Activated T-cell treated with anti-CD3 and anti-CD28 coated beads, Interleukin-2, amount 50 U/mL, for 4 hours (primary cell): ENCODE measurements around the gene ACACA. TPM values are rescaled to one million over a fixed set of nuclear protein-coding genes. Genes with fewer than 3 reads are reported as not detected.

Experiments
- ATAC-seq, 2 donors: fragments of 200-7000 bp; cut with Tn5 transposase; one replicate each; pipeline ENCODE4 v1.10.0; 2021
- DNase-seq: peaks from one replicate; pipeline ENCODE4 v3.0.0-alpha.2; 2020
- H3K27me3 Mint-ChIP-seq: one replicate; pipeline ENCODE4 v1.8.0; 2021; ENCODE audit warnings: low read depth, mixed read lengths
- H3K36me3 Mint-ChIP-seq: one replicate; pipeline ENCODE4 v1.8.0; 2022; ENCODE audit warnings: mixed read lengths; ENCODE audit not compliant: insufficient read depth
- H3K4me1 Mint-ChIP-seq: one replicate; pipeline ENCODE4 v1.8.0; 2021; ENCODE audit warnings: low read depth, mixed read lengths
- H3K4me3 Mint-ChIP-seq: one replicate; pipeline ENCODE4 v1.8.0; 2021; ENCODE audit warnings: mild to moderate bottlenecking, moderate library complexity, mixed read lengths
- H3K9me3 Mint-ChIP-seq: one replicate; pipeline ENCODE4 v1.8.0; 2021; ENCODE audit warnings: mixed read lengths
- total RNA-seq, 3 donors: library from RNA; stranded (reverse); gene quantifications; one replicate each; pipeline ENCODE4 v1.2.1, GENCODE V29; 2021

ACACA gene
- total RNA-seq, 3 donors from 2014 or later = 58.7 to 65.5 (median 61.2) TPM

GRCh38 chr17:37051833-37052232, 354.8 kb downstream of the ACACA start:
- no peaks in the 10 kb centered on the region for H3K27me3 Mint-ChIP-seq

DNA sequence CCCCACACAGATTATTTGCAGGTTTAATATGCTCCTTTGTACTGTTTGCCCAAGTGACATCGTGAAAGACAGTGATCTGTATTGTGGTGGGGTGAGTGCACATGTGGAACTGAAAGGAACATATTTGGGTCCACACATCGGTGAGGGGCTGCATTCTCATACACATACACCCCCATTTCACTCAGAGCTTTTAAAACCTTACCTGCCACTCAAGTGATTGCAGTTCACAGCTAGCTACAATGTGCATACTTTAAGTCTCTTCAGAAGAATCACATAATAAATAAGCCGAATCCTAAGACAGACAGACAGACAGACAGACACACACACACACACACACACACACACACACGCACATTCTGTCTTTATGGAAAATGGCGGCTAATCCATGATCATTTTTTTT, 355.3 kb downstream of the ACACA start:
- Mint-ChIP-seq H3K4me1 (peaks cover 7% of the 10 kb centered on the region), H3K36me3 (peaks cover 27% of the 10 kb centered on the region), H3K27me3 (no peaks in the 10 kb centered on the region), H3K9me3 (no peaks in the 10 kb centered on the region), H3K4me3 (no peak overlapping the region)
- ATAC-seq (no peak), DNase-seq (no peak)

More at GRCh38 chr17:37051833-37052232, 354.8 kb downstream of the ACACA start:
- DNase-seq (no peak), ATAC-seq (no peak)
- Mint-ChIP-seq H3K4me1 (peaks cover 7% of the 10 kb centered on the region), H3K36me3 (peaks cover 31% of the 10 kb centered on the region), H3K4me3 (no peak overlapping the region), H3K9me3 (no peaks in the 10 kb centered on the region)

DNA sequence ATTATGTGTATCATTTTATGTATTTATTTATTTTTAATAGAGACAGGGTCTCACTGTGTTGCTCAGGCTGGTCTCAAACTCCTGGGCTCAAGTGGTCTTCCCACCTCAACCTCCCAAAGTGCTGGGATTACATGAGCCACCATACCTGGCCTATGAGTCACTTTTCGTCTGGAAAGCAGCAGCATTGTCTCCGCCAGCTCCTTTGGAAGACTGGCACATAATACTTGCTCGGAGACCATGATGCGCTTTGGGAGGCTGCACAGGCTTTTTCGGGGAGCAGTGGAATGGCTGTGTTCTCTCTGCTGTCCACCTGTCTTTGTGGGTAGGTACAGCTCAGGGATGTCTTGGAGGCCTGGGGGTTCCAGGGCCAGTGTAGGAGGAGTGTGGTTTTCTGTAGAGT, 355.7 kb downstream of the ACACA start:
- no peak for ATAC-seq
- peaks cover 24% of the 10 kb centered on the region for H3K36me3 Mint-ChIP-seq
- no peaks in the 10 kb centered on the region for H3K9me3 Mint-ChIP-seq
- no peak for DNase-seq
- no peak overlapping the region for H3K4me3 Mint-ChIP-seq
- H3K27me3 Mint-ChIP-seq = no peaks in the 10 kb centered on the region
- H3K4me1 Mint-ChIP-seq = peaks cover 7% of the 10 kb centered on the region

DNA sequence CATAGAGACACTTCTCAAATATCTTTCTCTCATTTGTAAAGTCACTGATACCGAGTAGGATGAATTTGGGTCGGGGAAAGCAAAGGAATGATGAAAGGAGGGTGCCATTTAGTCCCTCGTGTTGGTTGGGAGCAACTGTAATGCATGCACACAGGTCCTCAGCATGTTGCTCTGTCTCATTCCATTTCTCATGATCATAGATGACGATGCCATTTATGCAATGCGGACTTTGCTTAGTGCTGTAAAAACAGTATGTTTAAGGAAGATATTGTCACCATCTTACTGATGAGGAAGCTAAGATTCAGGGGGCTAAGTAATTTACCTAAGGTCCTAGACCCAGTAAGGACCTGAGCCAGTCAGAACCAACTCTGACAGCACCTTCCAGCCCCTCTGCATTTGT, 357.8 kb downstream of the ACACA start:
- no peak overlapping the region for H3K4me3 Mint-ChIP-seq
- peaks cover 11% of the 10 kb centered on the region for H3K36me3 Mint-ChIP-seq
- no peaks in the 10 kb centered on the region for H3K27me3 Mint-ChIP-seq
- no peak for ATAC-seq
- H3K4me1 Mint-ChIP-seq = peaks cover 7% of the 10 kb centered on the region
- DNase-seq = no peak
- no peaks in the 10 kb centered on the region for H3K9me3 Mint-ChIP-seq

GRCh38 chr17:37047631-37048104, 359.0 kb downstream of the ACACA start:
- Mint-ChIP-seq H3K36me3 (peaks cover 15% of the 10 kb centered on the region), H3K27me3 (no peaks in the 10 kb centered on the region), H3K9me3 (no peaks in the 10 kb centered on the region), H3K4me3 (no peak overlapping the region), H3K4me1 (peaks cover 12% of the 10 kb centered on the region)
- ATAC-seq (peak; percentile 87 to 88), DNase-seq (peak; percentile 74)

DNA sequence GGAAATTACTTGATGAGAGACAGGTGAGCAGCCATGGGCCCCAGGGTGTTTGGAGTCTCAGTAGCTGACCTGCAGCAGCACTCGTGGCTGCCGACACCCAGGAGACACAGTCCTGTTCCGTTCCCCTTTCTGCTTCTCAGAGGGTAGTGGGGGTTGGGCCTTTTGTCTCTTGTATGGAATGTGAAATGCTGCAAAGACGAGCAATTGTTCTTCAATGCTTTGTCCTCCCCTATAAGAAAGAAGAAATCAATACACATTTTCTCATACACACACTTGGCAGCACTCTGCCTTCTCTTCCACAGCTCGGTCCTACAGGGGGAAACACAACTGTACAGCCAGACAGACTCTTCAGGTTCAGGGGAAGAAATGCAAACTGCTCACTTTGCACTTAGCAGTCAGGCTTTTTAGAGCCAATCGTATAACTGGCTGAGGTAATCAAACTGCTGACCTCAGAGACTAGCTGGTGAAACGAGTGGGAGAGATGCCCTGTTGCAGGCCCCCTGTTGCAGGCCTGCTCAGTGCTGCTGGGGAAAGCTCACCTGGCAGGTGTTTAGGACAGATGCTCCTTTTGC, 361.2 kb downstream of the ACACA start:
- peaks cover 12% of the 10 kb centered on the region for H3K4me1 Mint-ChIP-seq

DNA sequence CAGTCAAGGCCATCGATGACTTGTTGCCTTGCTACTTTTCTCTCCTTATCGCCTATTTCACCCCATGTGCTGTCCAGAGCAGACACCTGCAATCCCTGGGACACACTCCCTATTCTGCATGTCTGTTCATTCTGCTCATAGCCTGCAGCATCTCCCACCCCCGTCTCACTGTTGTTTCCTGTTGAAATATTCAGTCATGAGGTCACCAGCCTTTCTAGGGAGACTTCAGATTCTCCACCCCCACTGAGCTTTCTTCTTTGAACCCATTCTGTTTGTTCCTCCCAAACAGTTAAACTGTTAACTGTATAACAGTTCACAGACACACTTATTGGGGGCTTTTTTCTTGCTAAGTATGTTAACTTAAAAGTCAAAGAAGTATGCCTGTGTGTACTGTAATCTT, 363.4 kb downstream of the ACACA start:
- Mint-ChIP-seq H3K27me3 (no peaks in the 10 kb centered on the region), H3K9me3 (no peaks in the 10 kb centered on the region), H3K36me3 (peaks cover 14% of the 10 kb centered on the region), H3K4me3 (no peak overlapping the region), H3K4me1 (peaks cover 12% of the 10 kb centered on the region)
- DNase-seq (no peak), ATAC-seq (no peak)

More for the DNA sequence above, 361.2 kb downstream of the ACACA start:
- Mint-ChIP-seq H3K4me3 (no peak overlapping the region), H3K9me3 (no peaks in the 10 kb centered on the region), H3K36me3 (peaks cover 10% of the 10 kb centered on the region), H3K27me3 (no peaks in the 10 kb centered on the region)
- ATAC-seq = no peak
- no peak for DNase-seq

DNA sequence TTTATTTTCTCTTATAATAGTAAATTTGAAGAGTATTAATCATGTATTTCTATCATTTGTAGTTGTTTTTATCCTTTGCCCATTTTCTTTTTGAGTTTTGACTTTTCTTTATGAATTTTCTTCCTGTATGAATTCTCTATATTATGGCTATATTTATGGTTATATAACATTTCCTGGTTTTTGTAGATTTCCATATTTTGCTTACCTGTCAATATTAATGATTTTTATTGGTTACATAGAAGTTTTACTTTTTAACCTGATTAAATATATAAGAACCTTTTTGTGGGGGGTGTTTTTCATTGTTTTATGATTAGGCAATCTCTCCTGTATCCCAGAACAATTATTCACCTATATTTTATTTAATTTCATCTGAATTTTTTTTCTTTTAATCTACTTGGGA, 364.7 kb downstream of the ACACA start:
- Mint-ChIP-seq H3K4me3 (no peak overlapping the region), H3K36me3 (peaks cover 14% of the 10 kb centered on the region), H3K27me3 (no peaks in the 10 kb centered on the region), H3K4me1 (peaks cover 5% of the 10 kb centered on the region), H3K9me3 (no peaks in the 10 kb centered on the region)
- ATAC-seq (no peak), DNase-seq (no peak)

GRCh38 chr17:37039269-37039668, 367.4 kb downstream of the ACACA start:
- H3K4me1 Mint-ChIP-seq = peaks cover 5% of the 10 kb centered on the region
- DNase-seq (no peak), ATAC-seq (no peak)
- H3K9me3 Mint-ChIP-seq = no peaks in the 10 kb centered on the region
- no peak overlapping the region for H3K4me3 Mint-ChIP-seq
- no peaks in the 10 kb centered on the region for H3K27me3 Mint-ChIP-seq
- peaks cover 19% of the 10 kb centered on the region for H3K36me3 Mint-ChIP-seq

- DNase-seq (no peak), ATAC-seq (no peak)
- Mint-ChIP-seq H3K27me3 (no peaks in the 10 kb centered on the region), H3K4me1 (no peaks in the 10 kb centered on the region), H3K9me3 (no peaks in the 10 kb centered on the region), H3K36me3 (peaks cover 17% of the 10 kb centered on the region), H3K4me3 (no peak overlapping the region)
Observed at GRCh38 chr17:37037590-37038155, 369.0 kb downstream of the ACACA start.

Other genes starting within 250 kb of the ACACA start
- gene C17orf78, start 30.9 kb downstream of the ACACA start, total RNA-seq = not detected
- 10 to 100 TPM; 38.8 to 39.6 (median 39.3) TPM for gene TADA2A, start 50 bp upstream of the ACACA start, total RNA-seq
- 10 to 100 TPM; 18.2 to 21.8 (median 18.2) TPM for gene DUSP14, start 83.1 kb upstream of the ACACA start, total RNA-seq
- gene SYNRG, start 202.6 kb upstream of the ACACA start, total RNA-seq = 10 to 100 TPM; 34.9 to 42.5 (median 36.7) TPM
- gene DDX52, start 236.6 kb upstream of the ACACA start, total RNA-seq = 10 to 100 TPM; 34.1 to 43.4 (median 36.2) TPM